HEK293 (cell line): ENCODE measurements around the gene ZNF48.

Experiments
- CTCF ChIA-PET: fragments of 350-600 bp; formaldehyde crosslinking; extraction: SDS; loops from one replicate; lab custom pipeline; 2021; ENCODE audit warnings: antibody characterized with exemption; lab: Yijun Ruan, JAX
- POLR2A ChIA-PET: fragments of 300-600 bp; formaldehyde crosslinking; extraction: SDS; loops from one replicate; lab custom pipeline; 2020; ENCODE audit warnings: antibody characterized with exemption, inconsistent platforms; lab: Yijun Ruan, JAX
- H3K27ac ChIP-seq: fragments of 200-500 bp; sonication (Bioruptor generic); 2 replicates; pipeline ENCODE4 v1.5.1; 2014; ENCODE audit warnings: low read depth, low read length, control low read depth, inconsistent platforms; ENCODE audit errors: extremely low read depth
- H3K36me3 ChIP-seq, 2 experiments: fragments of 200-500 bp in 1 of 2; sonication (Bioruptor generic) in 1 of 2; 1 replicate in 1 of 2; 2 replicates in 1 of 2; pipeline ENCODE4 v1.5.1; 2014 to 2017; ENCODE audit warnings: inconsistent platforms in 2 of 2, low read length in 2 of 2; ENCODE audit not compliant: control insufficient read depth in 2 of 2, insufficient read depth in 1 of 2
- H3K4me1 ChIP-seq: fragments of 200-500 bp; sonication (Bioruptor generic); 2 replicates; pipeline ENCODE4 v1.5.1; 2014; ENCODE audit warnings: mild to moderate bottlenecking, low read length, inconsistent platforms; ENCODE audit not compliant: control insufficient read depth, insufficient read depth
- H3K4me3 ChIP-seq: 2 replicates; pipeline ENCODE4 v1.5.1; 2011; ENCODE audit warnings: low read depth, mild to moderate bottlenecking, control low read depth, low read length, moderate library complexity
- H3K9me3 ChIP-seq: fragments of 200-500 bp; sonication (Bioruptor generic); 2 replicates; pipeline ENCODE4 v1.5.1; 2014; ENCODE audit warnings: low read depth, low read length, inconsistent platforms; ENCODE audit not compliant: control insufficient read depth, insufficient read depth
- KLF9 ChIP-seq: fragments of 450-650 bp; formaldehyde crosslinking; IDR thresholded peaks from 2 replicates; pipeline ENCODE4 v1.5.1; 2016; ENCODE audit warnings: missing biosample characterization, missing genetic modification characterization, low read depth
- MYNN ChIP-seq: fragments of 450-650 bp; formaldehyde crosslinking; IDR thresholded peaks from 2 replicates; pipeline ENCODE4 v1.5.1; 2016; ENCODE audit warnings: missing biosample characterization, missing genetic modification characterization, borderline replicate concordance
- PATZ1 ChIP-seq: fragments of 450-650 bp; formaldehyde crosslinking; IDR thresholded peaks from 2 replicates; pipeline ENCODE4 v1.5.1; 2016; ENCODE audit warnings: missing biosample characterization, missing genetic modification characterization
- REPIN1 ChIP-seq: fragments of 450-650 bp; formaldehyde crosslinking; IDR thresholded peaks from 2 replicates; pipeline ENCODE4 v1.5.1; 2017; ENCODE audit warnings: missing biosample characterization, missing genetic modification characterization, low read depth
- SCRT2 ChIP-seq: fragments of 450-650 bp; formaldehyde crosslinking; IDR thresholded peaks from 2 replicates; pipeline ENCODE4 v1.5.1; 2016; ENCODE audit warnings: missing biosample characterization, missing genetic modification characterization
- SP2 ChIP-seq: fragments of 450-650 bp; formaldehyde crosslinking; IDR thresholded peaks from 2 replicates; pipeline ENCODE4 v1.5.1; 2016; ENCODE audit warnings: missing biosample characterization, missing genetic modification characterization
- ZBTB11 ChIP-seq: fragments of 450-650 bp; formaldehyde crosslinking; conservative IDR thresholded peaks from 2 replicates; pipeline ENCODE4 v1.5.1; 2016; ENCODE audit warnings: low read depth, missing biosample characterization, missing genetic modification characterization
- ZBTB48 ChIP-seq: fragments of 450-650 bp; formaldehyde crosslinking; IDR thresholded peaks from 2 replicates; pipeline ENCODE4 v1.5.1; 2016; ENCODE audit warnings: missing biosample characterization, missing genetic modification characterization
- ZNF121 ChIP-seq: fragments of 450-650 bp; formaldehyde crosslinking; IDR thresholded peaks from 2 replicates; pipeline ENCODE4 v1.5.1; 2016; ENCODE audit warnings: missing biosample characterization, missing genetic modification characterization
- ZNF132 ChIP-seq: fragments of 450-650 bp; formaldehyde crosslinking; IDR thresholded peaks from 2 replicates; pipeline ENCODE4 v1.5.1; 2017; ENCODE audit warnings: missing biosample characterization, missing genetic modification characterization, borderline replicate concordance
- ZNF138 ChIP-seq: fragments of 450-650 bp; formaldehyde crosslinking; IDR thresholded peaks from 2 replicates; pipeline ENCODE4 v1.5.1; 2016; ENCODE audit warnings: missing biosample characterization, missing genetic modification characterization, borderline replicate concordance
- ZNF146 ChIP-seq: fragments of 450-650 bp; formaldehyde crosslinking; IDR thresholded peaks from 2 replicates; pipeline ENCODE4 v1.5.1; 2016; ENCODE audit warnings: missing biosample characterization, missing genetic modification characterization
- ZNF174 ChIP-seq: fragments of 450-650 bp; formaldehyde crosslinking; IDR thresholded peaks from 2 replicates; pipeline ENCODE4 v1.5.0; 2017; ENCODE audit warnings: missing biosample characterization, mild to moderate bottlenecking, missing genetic modification characterization
- ZNF2 ChIP-seq: fragments of 450-650 bp; formaldehyde crosslinking; IDR thresholded peaks from 2 replicates; pipeline ENCODE4 v1.5.1; 2016; ENCODE audit warnings: missing biosample characterization, missing genetic modification characterization
- ZNF214 ChIP-seq: fragments of 450-650 bp; formaldehyde crosslinking; IDR thresholded peaks from 2 replicates; pipeline ENCODE4 v1.5.1; 2017; ENCODE audit warnings: missing biosample characterization, mild to moderate bottlenecking, missing genetic modification characterization, borderline replicate concordance
- ZNF248 ChIP-seq: fragments of 450-650 bp; formaldehyde crosslinking; IDR thresholded peaks from 2 replicates; pipeline ENCODE4 v1.5.1; 2017; ENCODE audit warnings: missing biosample characterization, missing genetic modification characterization
- ZNF311 ChIP-seq: fragments of 450-650 bp; formaldehyde crosslinking; IDR thresholded peaks from 2 replicates; pipeline ENCODE4 v1.5.1; 2017; ENCODE audit warnings: missing biosample characterization, missing genetic modification characterization, borderline replicate concordance
- ZNF341 ChIP-seq: fragments of 450-650 bp; formaldehyde crosslinking; IDR thresholded peaks from 2 replicates; pipeline ENCODE4; 2016; ENCODE audit warnings: low read depth, missing biosample characterization, missing genetic modification characterization
- ZNF394 ChIP-seq: fragments of 450-650 bp; formaldehyde crosslinking; IDR thresholded peaks from 2 replicates; pipeline ENCODE4 v1.5.1; 2016; ENCODE audit warnings: missing biosample characterization, missing genetic modification characterization, mild to moderate bottlenecking, moderate library complexity, borderline replicate concordance
- ZNF416 ChIP-seq: fragments of 450-650 bp; formaldehyde crosslinking; IDR thresholded peaks from 2 replicates; pipeline ENCODE4 v1.5.1; 2016; ENCODE audit warnings: missing biosample characterization, missing genetic modification characterization
- ZNF449 ChIP-seq: fragments of 450-650 bp; formaldehyde crosslinking; IDR thresholded peaks from 2 replicates; pipeline ENCODE4 v1.5.1; 2017; ENCODE audit warnings: missing biosample characterization, mild to moderate bottlenecking, missing genetic modification characterization, moderate library complexity
- ZNF473 ChIP-seq: fragments of 450-650 bp; formaldehyde crosslinking; IDR thresholded peaks from 2 replicates; pipeline ENCODE4 v1.5.1; 2017; ENCODE audit warnings: missing biosample characterization, missing genetic modification characterization
- ZNF521 ChIP-seq: fragments of 450-650 bp; formaldehyde crosslinking; IDR thresholded peaks from 2 replicates; pipeline ENCODE4 v1.5.1; 2017; ENCODE audit warnings: missing biosample characterization, mild to moderate bottlenecking, missing genetic modification characterization
- ZNF530 ChIP-seq: fragments of 450-650 bp; formaldehyde crosslinking; IDR thresholded peaks from 2 replicates; pipeline ENCODE4 v1.5.1; 2016; ENCODE audit warnings: low read depth, missing biosample characterization, missing genetic modification characterization
- ZNF544 ChIP-seq: fragments of 450-650 bp; formaldehyde crosslinking; IDR thresholded peaks from 2 replicates; pipeline ENCODE4 v1.5.0; 2017; ENCODE audit warnings: missing biosample characterization, missing genetic modification characterization
- ZNF600 ChIP-seq: fragments of 450-650 bp; formaldehyde crosslinking; IDR thresholded peaks from 2 replicates; pipeline ENCODE4 v1.5.1; 2016; ENCODE audit warnings: missing biosample characterization, missing genetic modification characterization
- ZNF785 ChIP-seq: fragments of 450-650 bp; formaldehyde crosslinking; IDR thresholded peaks from 2 replicates; pipeline ENCODE4 v1.5.1; 2016; ENCODE audit warnings: missing biosample characterization, missing genetic modification characterization
- ZSCAN5A ChIP-seq: fragments of 450-650 bp; formaldehyde crosslinking; IDR thresholded peaks from 2 replicates; pipeline ENCODE4 v1.5.1; 2016; ENCODE audit warnings: missing biosample characterization, missing genetic modification characterization

ZNF48 gene

GRCh38 chr16:30372038-30372712, 23.0 kb upstream of the ZNF48 start:
- H3K27ac ChIP-seq, result peak overlapping the region; percentile 13; the same call in 1 of the 2 replicates
- H3K36me3 ChIP-seq, result peaks cover 0 to 7% of the 10 kb centered on the region in 2 experiments; a peak in 1 of 3 replicates
- ChIA-PET CTCF (interaction anchor here (0.6 to 2.1 kb wide), 6 partner anchors 12 to 678 kb away, joined by 3 to 18 read pairs (median 6); partner anchors contain the start of genes ALDOA, DCTPP1 and ZNF48), POLR2A (interaction anchor here (1.1 to 4.2 kb wide), 6 partner anchors 8 to 37 kb away, joined by 3 to 60 read pairs (median 10); partner anchors contain the start of genes CD2BP2 and SEPTIN1)
- no peaks in the 10 kb centered on the region for H3K9me3 ChIP-seq
- peaks cover 7% of the 10 kb centered on the region for H3K4me1 ChIP-seq
- no peak overlapping the region for H3K4me3 ChIP-seq
- TF ChIP-seq ZNF544 (tag by site-specific recombination) (no peak), ZNF146 (tag by site-specific recombination) (no peak), MYNN (no peak), ZNF473 (no peak), ZNF311 (tag by site-specific recombination) (no peak), ZNF600 (tag by site-specific recombination) (peak; percentile 47; the same call in 1 of the 2 replicates), ZNF121 (tag by site-specific recombination) (no peak), ZNF394 (tag by site-specific recombination) (no peak), ZBTB48 (no peak), SCRT2 (tag by site-specific recombination) (peak; percentile 91), REPIN1 (tag by site-specific recombination) (no peak), KLF9 (tag by site-specific recombination) (0 out of 2 replicates have a peak, but pooled peaks have one; percentile 12), ZNF132 (tag by site-specific recombination) (no peak), ZNF785 (tag by site-specific recombination) (no peak), ZSCAN5A (tag by site-specific recombination) (no peak), ZNF416 (tag by site-specific recombination) (no peak)

- no peaks in the 10 kb centered on the region for H3K9me3 ChIP-seq
- CTCF ChIA-PET, result interaction anchor here (1.1 kb wide), 1 partner anchor 12 kb away, joined by 4 read pairs; no protein-coding TSS in a partner anchor
- no peak overlapping the region for H3K27ac ChIP-seq
- no peak overlapping the region for H3K4me3 ChIP-seq
- POLR2A ChIA-PET, result no interaction called here
- H3K4me1 ChIP-seq, result peaks cover 7% of the 10 kb centered on the region
- H3K36me3 ChIP-seq, result peaks cover 0 to 1% of the 10 kb centered on the region in 2 experiments; a peak in 1 of 3 replicates
- TF ChIP-seq ZNF341, result no peak
- TF ChIP-seq ZBTB11, result no peak
- no peak for TF ChIP-seq ZNF530 (tag by site-specific recombination)
- TF ChIP-seq ZNF521, result no peak
- TF ChIP-seq ZNF248 (tag by site-specific recombination), result no peak
- TF ChIP-seq SP2 (tag by site-specific recombination), result no peak
- no peak for TF ChIP-seq ZNF449 (tag by site-specific recombination)
- no peak for TF ChIP-seq ZNF2 (tag by site-specific recombination)
- no peak for TF ChIP-seq PATZ1 (tag by site-specific recombination)
- TF ChIP-seq ZNF138 (tag by site-specific recombination), result no peak
- TF ChIP-seq ZNF174, result no peak
- TF ChIP-seq ZNF214, result no peak
Observed at GRCh38 chr16:30372725-30373124, 22.5 kb upstream of the ZNF48 start.
